Measurements from ENCODE around the gene TEAD2.
A peak's percentile ranks its signal among the peaks of the same experiment; 100 is the strongest.
"Not testable (repeated sequence)": the region's sequence is repeated elsewhere in the genome, so short reads cannot be mapped to it uniquely, and the experiment has no call there.

The TEAD2 gene

DNA sequence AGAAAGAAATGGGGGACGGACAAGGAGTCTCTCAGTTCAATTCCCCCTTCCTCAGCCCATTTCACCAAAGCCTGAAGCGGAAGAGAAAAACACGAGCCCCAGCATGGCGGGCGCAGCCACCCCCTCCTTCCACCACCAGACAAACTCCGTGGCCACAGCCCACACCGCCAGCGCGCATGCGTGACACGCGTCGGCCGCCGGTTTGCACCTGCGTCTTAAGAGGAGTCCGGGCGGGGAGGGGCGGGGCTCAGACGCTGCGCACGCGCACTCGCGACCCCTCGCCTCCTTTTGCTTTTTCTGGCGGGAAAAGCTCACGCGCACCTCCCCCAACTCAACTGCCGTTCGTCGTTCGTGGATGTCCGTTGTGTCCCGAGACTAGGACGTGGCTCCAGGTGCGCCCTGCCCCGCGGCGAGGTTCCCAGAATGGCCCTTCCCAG lies 25.7 kb upstream of the TEAD2 start, which contains the start of gene KASH5:
Gene KASH5, plus strand, starts transcription at position 314 of the 437 bp plus-strand sequence. CDS start 2,635 bp downstream, outside the sequence.
- DNase-seq (ENCODE audit: low read depth in 2 of 2): peak; percentile 75 to 84

DNA sequence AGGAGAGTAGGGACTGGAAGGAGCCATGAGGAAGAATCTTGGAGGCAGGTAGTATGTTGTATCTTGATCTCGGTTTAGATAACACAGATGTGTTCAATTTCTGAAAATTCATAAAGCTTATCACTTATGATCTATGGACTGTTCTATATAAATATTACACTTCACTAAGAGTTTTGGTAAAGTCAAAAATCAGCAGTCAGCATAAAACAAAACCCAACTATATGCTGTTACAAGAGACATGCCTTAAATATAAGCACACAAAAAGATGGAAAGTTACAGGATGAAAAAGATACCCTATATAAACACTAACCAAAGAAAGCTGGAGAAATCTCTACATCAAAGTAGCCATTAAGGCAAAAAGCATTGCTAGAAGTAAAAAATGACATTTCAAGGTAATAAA lies 21.4 kb upstream of the TEAD2 start:
- no peak for DNase-seq (ENCODE audit: low read depth in 2 of 2)

DNA sequence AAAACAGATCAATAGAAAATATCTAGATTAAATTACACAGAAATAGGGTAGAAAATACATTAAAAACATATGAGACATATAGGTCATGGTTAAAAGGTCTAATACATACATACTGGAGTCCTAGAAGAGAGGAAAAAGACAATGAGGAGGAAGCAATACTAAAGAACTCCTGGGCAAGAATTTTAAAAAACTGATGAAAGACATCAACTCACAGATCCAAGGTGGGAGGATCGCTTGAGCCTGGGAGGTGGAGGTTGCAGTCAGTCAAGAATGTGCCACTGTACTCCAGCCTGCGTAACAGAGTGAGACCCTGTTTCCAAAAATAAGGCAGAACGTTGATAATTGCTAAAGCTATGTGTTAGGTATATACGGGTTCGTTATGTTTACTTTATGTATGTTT lies 20.4 kb upstream of the TEAD2 start:
- DNase-seq (ENCODE audit: low read depth in 2 of 2): no peak

DNA sequence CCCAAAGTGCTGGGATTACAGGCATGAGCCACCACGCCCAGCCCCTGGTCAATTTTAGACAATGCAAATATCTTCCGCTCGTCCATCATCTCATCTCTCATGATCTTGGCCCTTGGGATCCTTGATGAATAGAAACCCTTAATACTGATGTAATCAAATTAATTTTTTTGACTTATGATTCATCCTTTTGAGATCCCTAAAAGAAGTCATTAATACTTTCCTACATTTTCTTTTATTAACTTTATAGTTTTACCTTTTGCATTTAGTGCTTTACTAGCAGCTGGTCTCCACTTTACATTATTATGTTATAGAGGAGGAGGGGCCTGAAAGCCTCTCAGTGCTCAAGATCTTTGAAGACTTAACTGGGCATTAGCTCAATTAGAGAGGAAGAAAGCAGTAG lies 18.2 kb upstream of the TEAD2 start:
- DNase-seq (ENCODE audit: low read depth in 2 of 2): no peak

DNA sequence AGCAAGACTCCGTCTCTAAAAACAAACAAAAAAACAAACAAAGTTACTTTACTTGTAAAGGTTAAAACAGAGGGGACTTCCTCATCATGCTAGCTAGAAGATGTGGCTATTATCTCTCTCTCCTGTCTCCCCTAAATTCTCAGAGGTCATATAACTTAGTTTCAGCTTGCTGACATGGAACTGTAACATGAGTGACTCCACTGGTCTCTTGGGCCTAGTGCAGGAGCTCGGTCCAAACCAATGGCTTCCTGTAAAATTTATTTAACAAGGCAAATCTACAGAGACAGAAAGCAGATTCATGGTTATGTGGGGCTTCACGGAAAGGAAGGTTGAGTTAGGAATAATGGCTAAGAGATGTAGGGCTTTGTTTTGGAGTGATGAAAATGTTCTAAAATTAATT lies 16.3 kb upstream of the TEAD2 start:
- no peak for DNase-seq (ENCODE audit: low read depth in 2 of 2)

DNA sequence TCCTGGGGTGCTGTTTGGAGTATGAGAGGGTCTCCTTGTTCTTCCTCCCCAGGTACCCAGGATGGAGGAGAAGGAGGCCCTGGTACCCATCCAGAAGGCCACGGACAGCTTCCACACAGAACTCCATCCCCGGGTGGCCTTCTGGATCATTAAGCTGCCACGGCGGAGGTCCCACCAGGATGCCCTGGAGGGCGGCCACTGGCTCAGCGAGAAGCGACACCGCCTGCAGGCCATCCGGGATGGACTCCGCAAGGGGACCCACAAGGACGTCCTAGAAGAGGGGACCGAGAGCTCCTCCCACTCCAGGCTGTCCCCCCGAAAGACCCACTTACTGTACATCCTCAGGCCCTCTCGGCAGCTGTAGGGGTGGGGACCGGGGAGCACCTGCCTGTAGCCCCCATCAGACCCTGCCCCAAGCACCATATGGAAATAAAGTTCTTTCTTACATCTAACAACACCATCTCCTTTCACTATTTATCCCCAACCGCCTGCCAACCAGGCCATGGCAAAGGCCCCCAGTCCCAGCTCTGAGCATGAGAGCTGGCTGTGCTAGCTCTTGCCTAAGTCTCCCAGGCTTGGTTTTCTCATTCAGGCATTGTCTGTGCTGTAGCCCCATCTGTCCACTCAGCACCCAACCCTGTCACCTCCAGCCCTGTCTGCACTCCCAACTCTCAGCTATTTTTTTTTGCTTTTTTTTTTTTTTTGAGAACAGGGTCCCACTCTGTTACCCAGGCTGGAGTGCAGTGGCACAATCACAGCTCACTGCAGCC lies 12.6 kb upstream of the TEAD2 start:
- no peak for DNase-seq (ENCODE audit: low read depth in 2 of 2)

DNA sequence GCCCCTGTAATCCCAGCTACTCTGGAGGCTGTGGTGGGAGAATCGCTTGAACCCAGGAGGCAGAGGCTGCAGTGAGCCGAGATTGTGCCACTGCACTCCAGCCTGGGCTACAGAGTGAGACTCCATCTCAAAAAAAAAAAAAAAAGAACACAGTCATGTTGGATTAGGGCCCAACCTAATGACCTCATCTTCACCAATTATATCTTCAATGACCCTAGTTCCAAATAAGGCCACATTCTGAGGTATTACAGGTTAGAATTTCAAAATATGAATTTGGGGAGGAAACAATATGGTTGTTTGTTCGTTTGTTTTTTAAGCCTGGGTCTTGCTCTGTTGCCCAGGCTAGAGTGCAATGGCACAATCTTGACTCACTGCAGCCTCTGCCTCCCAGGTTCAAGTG lies 11.0 kb upstream of the TEAD2 start:
- DNase-seq (ENCODE audit: low read depth in 2 of 2): not testable (repeated sequence)

DNA sequence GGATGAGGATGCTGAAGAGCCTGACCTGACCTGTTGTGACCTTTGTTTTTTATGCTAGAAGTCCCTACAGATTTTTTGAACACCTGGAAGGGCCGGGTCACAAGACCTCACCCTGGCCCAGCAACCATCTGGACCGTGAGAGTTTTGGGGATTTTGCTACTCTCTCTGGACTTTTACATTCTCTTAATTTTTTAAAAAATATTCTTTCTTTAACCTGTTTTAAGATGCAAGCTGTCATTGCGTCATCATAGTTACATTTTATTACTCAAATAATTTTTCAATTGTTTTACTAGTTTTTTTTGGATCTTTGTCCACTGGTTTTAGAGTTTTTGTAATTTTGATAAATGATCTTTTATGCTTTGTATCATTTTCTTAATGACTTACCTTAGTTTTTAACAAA lies 9.0 kb upstream of the TEAD2 start:
- no peak for DNase-seq (ENCODE audit: low read depth in 2 of 2)

DNA sequence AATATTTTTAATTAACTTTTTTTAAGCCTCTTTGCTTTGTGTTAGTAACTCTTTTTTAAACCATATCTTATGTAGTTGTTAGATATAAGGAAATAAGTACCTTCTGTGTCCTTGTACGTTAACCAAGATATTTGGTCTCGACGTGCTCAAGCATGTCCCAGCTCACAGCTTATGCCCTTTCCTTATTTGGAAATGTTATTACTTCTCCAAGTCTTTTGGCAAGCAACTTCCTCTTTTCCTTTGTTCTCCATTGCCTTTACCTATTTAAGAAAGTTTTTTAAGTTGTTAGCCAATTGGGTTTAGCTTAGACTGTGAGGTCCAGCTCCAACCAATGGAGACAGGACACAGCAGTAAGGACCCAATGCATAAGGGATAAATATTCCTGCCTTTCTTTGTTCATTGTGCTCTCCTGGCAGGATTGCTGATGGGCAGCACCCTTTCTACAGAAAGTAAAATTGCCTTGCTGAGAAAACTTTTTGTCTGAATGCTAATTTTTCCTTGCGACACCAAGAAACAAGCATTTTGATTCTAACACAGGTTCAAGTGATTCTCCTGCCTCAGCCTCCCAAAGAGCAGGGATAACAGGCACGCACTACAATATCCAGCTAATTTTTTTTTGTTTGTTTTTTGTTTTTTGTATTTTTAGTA lies 6.6 kb upstream of the TEAD2 start:
- DNase-seq (ENCODE audit: low read depth in 2 of 2): no peak

DNA sequence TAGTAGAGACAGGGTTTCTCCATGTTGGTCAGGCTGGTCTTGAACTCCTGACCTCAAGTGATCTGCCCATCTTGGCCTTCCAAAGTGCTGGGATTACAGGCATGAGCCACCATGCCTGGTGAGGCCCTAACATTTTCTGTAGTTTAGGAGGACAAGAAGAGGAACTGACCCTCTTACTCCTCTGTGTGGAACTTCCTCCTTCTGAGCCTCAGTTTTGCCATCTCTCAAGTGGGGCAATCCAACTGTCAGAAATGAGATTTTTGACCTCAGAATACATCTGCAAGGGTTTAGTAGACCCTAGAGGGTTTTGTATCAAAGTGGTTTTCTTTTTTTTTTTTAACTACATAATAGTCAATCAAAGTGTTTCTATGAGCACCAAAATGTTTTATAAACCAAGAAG lies 3.9 kb upstream of the TEAD2 start:
- DNase-seq (ENCODE audit: low read depth in 2 of 2): no peak

DNA sequence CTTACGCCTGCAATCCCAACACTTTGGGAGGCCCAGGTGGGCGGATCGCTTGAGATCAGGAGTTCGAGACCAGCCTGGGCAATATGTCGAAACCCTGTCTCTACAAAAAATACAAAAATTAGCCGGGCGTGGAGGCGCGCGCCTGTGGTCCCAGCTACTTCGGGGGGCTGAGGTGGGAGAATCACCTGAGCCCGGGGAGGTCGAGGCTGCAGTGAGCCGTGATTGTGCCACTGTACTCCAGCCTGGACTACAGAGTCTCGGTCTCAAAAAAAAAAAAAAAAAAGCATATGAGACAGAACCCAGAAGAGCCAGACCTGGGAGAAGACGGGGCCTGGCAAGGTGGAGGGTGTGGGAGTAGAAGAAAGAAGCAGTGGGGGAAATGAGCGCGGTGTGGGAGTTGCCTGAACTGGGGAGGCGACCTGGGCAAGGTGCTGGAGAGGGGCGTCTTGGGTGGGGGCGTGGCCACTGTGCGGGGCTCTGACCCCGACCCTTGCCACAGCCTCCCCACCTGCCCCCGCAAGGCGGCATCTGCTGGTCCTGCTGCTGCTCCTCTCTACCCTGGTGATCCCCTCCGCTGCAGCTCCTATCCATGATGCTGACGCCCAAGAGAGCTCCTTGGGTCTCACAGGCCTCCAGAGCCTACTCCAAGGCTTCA lies 2.0 kb upstream of the TEAD2 start:
- DNase-seq (ENCODE audit: low read depth in 2 of 2): no peak

DNA sequence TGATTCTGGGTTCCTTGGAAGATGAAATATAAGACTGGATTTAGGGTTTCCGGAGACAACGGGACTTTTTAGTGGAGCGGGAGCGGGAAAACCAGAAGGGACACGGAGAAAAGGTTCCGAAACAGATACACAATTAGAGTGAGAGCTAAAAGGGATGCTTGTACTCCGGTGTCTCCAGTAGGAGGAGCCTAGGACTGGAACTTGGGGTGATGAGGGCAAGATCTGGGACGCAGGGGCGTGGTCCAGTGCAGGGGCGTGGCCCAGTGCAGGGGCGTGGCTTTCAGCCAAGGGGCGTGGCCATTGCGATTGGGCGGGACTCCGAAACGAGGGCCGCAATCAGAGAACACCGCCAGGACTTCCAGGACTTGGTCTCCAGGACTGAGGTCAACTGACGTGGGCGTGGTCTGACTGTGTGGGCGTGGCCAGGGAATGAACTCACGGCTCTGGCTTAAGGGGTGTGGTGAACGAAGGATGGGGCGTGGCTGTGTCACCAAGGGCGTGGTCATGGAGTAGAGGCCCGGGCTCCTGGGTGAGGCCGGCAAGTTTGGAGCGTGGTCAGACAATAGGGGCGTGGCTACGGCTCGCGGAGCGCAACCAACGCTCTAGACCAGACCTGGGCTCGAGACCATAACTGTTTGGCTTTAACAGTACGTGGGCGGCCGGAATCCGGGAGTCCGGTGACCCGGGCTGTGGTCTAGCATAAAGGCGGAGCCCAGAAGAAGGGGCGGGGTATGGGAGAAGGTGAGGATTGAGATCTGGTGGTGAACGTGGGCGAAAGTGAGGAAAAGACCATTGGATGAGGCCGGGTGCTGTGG lies 1.3 kb upstream of the TEAD2 start, which contains the start of gene DKKL1:
Gene DKKL1, plus strand, starts transcription at position 610 of the 815 bp plus-strand sequence. Its CDS starts 122 bp downstream, at position 732.
- DNase-seq (ENCODE audit: low read depth in 2 of 2): peak; percentile 45 to 84

DNA sequence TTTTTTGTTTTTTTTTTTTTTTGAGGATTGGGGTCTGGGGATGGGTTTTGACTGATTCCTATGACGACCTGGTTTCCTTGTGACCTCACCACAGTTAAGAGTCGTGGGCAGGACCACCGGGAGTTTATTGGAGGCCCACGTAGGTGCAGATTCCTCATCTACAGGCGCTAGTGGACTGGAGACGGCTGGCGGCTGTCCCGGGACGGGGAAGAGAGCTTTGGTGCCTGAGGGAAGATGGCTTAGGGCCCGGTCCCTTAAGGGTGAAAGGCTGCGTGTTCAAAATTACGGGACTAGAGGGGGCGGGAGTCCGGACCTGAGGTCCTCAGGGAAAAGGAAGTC lies 682 bp upstream of the TEAD2 start:
- no peak for DNase-seq (ENCODE audit: low read depth in 2 of 2)

DNA sequence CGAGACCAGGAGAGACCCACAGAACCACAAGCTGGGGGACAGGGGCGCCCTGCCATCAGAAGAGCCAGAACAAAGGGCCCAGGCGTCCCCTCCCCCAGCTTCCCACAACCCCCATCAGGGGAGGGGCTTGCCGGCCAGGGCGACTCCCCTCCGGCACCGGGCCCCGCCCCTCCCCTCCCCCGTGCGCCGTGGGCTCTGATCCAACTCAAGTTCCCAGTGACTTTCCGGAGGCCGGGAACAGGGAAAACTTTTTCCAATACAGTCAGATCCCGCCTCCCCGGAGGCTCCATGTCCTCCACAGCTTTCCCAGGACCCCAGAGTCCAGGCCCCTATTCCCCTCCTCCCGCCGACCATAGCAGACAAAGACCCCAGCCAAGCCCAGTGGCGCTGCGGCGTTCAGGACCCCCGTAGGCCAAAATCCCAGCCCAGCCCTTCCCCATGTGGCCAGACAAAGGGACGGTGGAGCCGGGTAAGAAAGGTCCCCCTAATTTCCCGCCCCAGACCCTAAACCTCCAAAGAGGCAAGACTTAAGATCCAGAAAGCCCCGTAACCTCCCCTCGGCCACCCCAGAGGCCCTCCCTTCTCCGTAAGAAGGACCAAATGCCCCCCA lies 673 bp downstream of the TEAD2 start:
- DNase-seq (ENCODE audit: low read depth in 2 of 2): no peak

DNA sequence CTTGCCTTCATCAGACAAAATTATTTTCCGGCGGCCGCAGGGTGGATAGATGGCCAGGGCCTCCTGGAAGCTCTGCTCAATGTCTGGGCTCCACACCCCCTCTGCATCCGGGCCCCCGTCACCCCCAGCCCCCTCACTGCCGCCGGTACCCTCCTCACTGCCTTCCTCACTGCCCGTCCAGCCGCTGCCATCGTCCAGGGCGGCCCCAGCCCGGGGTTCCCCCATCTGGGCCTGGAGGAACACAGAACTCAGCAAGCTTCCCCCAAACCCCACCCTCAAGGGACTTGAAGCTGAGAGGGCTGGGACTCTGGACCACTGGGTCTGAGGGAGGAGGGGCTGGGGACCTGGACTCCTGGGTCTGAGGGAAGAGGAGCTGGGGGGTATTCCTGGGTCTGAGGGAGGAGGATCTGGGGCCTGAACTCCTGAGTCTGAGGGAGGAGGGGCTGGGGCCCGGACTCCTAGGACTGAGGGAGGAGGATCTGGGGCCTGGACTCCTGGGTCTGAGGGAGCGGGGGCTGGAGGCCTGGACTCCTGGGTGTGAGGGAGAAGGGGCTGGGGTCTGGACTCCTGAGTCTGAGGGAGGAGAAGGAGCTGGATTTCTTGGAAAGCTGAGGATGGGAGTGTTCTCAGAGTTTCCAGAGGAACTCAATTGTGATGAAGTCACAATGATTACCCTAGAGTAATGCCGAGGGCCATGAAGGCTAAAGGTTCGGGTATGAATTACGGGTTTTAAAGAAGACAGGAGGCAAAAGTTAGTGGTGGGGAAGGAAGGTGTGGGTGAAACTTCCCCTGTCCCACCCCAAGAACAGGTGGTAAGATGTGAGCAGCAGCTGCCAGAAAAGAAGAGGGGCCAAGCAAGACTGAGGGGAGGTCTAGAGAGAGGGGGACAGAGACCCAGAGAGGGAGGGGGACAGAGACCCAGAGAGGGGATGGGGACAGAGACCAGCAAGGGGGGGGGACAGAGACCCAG lies 2.1 kb downstream of the TEAD2 start:
- no peak for DNase-seq (ENCODE audit: low read depth in 2 of 2)

DNA sequence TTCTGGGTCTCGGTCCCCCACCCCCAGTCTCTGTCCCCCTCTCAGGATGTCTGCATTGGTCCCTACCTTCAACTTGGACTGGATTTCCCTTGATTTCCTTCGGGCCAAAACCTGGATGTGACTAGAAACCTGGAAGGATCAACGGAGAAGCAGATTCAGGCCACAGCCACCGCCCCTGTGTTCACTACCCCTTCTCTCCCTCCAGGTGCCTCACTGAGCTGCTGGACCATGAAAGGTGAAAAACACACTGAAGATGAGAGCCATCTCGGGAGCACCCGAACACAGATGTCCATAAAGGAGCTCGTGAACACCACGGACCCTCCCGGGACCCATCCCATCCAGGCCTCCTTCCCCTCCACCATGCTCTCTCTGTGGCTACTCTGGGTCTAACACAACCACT lies 5.0 kb downstream of the TEAD2 start:
- no peak for DNase-seq (ENCODE audit: low read depth in 2 of 2)

DNA sequence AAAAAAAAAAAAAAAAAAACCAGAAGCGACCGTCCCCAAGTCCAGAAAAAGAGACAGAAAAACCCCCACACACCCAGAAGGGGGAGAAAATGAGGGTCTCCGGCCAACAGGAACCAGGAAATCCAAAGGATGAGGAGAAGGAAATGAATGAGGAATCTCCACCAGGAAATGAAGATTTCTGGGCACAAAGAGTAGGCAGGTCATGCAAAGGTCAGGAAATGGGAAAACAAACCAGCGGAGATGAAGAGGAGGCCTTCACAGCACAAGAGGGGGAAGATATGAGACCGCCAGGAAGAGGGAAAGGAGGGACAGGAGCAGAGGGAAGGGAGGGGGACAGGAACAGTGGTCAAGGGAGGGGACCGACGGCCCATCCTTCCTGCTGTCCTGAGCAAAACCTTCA lies 5.8 kb downstream of the TEAD2 start:
- DNase-seq (ENCODE audit: low read depth in 2 of 2): no peak

DNA sequence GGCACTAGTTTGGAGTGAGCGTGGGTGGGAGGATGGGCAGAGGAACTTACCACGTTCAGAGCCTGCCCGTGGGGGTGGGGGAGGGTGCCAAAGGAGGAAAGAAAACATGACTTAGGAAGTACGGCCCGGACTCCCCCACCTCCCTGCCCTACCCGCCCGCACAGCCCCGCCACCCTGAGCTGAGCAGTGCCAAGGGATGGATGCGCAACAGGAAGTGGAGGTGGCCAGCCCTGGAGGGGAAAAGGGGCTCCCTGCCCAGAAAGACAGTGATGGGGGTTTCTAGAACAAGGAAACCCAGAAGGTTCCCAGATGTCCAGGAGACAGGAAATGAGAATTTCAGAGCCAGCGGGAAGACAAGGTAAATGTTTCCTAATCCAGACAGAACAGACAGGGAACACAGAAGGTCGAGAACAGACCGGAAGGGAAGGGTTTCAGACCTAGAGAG lies 6.3 kb downstream of the TEAD2 start:
- DNase-seq (ENCODE audit: low read depth in 2 of 2): no peak

DNA sequence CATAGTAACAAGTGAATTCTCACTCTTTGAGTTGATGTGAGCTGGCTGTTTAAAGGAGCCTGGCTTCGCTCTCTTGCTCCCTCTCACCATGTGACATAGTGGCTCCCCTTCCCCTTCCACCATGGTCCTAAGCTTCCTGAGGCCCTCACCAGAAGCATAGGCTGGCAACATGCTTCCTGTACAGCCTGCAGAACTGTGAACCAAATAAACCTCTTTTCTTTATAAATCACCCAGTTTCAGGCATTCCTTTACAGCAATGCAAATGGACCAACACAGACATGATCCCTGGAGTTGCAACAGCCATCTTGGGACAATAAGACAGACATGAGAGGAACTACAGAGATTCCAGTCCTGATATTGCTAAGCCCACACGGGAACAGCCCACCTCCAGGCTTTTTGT lies 12.6 kb downstream of the TEAD2 start:
- DNase-seq (ENCODE audit: low read depth in 2 of 2): no peak
